ENCODE data around the gene GNA14. TPM values are rescaled to one million over a fixed set of nuclear protein-coding genes. Genes with fewer than 3 reads are reported as not detected.
"Not testable (repeated sequence)": the region's sequence is repeated elsewhere in the genome, so short reads cannot be mapped to it uniquely, and the experiment has no call there.

Gene GNA14
- total and polyA plus RNA-seq, 5 donors: 2.5 to 5.2 (median 4.3) TPM

DNA sequence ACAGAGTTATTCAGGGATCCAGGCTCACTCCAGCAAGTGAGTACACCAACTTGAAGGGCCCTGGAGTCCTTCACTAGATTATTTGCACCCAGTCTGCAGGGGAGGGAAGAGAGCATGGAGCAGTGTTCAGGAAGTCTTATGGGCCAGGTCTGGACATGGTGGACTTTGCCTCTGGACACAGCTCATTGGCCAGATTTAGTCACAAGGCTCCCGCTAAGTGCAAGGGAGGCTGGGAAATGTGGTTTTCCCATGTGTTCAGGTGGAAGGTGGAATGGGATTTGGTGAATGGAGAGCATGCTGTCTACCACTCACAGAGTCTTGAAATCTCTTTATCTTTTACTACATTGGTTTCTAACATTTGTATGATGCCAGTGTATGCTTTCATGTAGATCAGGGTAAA is 200.5 kb downstream of the GNA14 start:
- ATAC-seq (no peak), DNase-seq (no peak)
- Histone ChIP-seq H3K4me3 (ENCODE audit: low read length) (no peak overlapping the region), H3K9me3 (ENCODE audit: control insufficient read depth, low read length) (no peaks in the 10 kb centered on the region), H3K27me3 (ENCODE audit: control insufficient read depth, insufficient read depth) (no peaks in the 10 kb centered on the region), H3K4me1 (ENCODE audit: control insufficient read depth, insufficient read depth, low read length) (no peaks in the 10 kb centered on the region), H3K27ac (ENCODE audit: low read length) (no peak overlapping the region)
- intact Hi-C loops (cut with DNase I): loop anchor here in 1 of 4 donors (10.0 kb wide), 1 partner anchor 287 kb away; no protein-coding TSS in a partner anchor
- WGBS: 98% methylated on average over 1 of the region's 1 CpG

DNA sequence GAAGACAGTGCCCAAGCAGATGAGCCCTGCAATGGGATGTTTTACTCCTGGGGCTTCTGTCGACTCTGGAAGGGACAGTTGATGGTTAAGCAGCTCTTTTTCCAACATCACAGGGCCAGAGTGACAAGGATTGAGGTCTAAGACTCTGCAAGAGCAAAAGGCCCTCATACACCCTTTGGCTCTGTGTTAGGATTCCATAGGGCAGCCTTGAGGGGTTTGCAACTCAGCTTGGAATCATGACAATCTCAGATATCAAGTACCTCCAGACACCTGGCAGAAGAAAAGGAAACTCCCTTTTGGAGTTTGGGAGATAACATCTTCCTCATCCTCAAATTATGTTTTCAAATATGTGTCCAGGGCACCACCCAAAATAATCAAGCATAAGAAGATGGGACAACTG is 205.7 kb downstream of the GNA14 start:
- no peak for ATAC-seq
- no peaks in the 10 kb centered on the region for H3K27me3 ChIP-seq (ENCODE audit: control insufficient read depth, insufficient read depth)
- H3K4me1 ChIP-seq (ENCODE audit: control insufficient read depth, insufficient read depth, low read length): no peaks in the 10 kb centered on the region
- H3K4me3 ChIP-seq (ENCODE audit: low read length): no peak overlapping the region
- WGBS: 70% methylated on average over 1 of the region's 1 CpG
- no peak for DNase-seq
- intact Hi-C loops (cut with DNase I): loop anchor here in 1 of 4 donors (10.0 kb wide), 1 partner anchor 292 kb away; no protein-coding TSS in a partner anchor
- no peaks in the 10 kb centered on the region for H3K9me3 ChIP-seq (ENCODE audit: control insufficient read depth, low read length)
- H3K27ac ChIP-seq (ENCODE audit: low read length): no peak overlapping the region

DNA sequence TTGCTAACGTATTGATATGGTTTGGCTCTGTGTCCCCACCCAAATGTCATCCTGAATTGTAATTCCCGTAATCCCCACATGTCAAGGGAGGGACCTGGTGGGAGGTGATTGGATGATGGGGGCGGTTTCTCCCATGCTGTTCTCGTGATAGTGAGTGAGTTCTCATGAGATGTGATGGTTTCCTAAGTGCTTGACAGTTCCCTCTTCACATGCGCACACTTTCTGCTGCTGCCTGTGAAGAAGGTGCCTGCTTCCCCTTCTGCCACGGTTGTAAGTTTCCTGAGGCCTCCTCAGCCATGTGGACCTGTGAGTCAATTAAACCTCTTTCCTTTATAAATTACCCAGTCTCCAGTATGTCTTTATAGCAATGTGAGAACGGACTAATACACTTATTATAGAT is 207.0 kb downstream of the GNA14 start:
- intact Hi-C loops (cut with DNase I): loop anchor here in 1 of 4 donors (10.0 kb wide), 1 partner anchor 294 kb away; no protein-coding TSS in a partner anchor
- not testable (repeated sequence) for ATAC-seq; DNase-seq; H3K4me1 ChIP-seq (ENCODE audit: control insufficient read depth, insufficient read depth, low read length); H3K27ac ChIP-seq (ENCODE audit: low read length); H3K27me3 ChIP-seq (ENCODE audit: control insufficient read depth, insufficient read depth); H3K4me3 ChIP-seq (ENCODE audit: low read length); H3K9me3 ChIP-seq (ENCODE audit: control insufficient read depth, low read length)
- 81% methylated on average over 7 of the region's 7 CpGs for WGBS

DNA sequence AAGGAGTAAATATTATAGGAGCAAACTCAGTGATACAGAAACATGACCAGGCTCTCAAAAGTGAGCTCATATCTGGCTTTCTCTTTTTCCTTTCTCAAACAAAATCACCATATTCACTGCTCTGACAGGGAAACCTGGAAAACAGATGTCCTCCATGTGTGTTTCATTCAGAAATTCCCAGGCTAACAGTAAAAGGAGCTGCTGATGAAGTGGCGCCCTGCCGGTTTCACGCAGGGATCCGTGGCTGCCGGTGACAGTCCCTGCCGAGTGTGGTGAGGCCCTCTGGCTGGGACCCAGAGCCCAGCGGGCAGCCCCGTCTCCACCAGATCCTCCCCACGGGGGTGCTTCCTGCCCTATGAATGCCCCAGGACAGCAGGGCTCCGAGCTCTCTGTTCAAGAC is 208.1 kb downstream of the GNA14 start:
- no peak overlapping the region for H3K4me3 ChIP-seq (ENCODE audit: low read length)
- intact Hi-C loops (cut with DNase I): loop anchor here in 1 of 4 donors (10.0 kb wide), 1 partner anchor 295 kb away; no protein-coding TSS in a partner anchor
- ATAC-seq: no peak
- no peak overlapping the region for H3K27ac ChIP-seq (ENCODE audit: low read length)
- H3K4me1 ChIP-seq (ENCODE audit: control insufficient read depth, insufficient read depth, low read length): no peaks in the 10 kb centered on the region
- WGBS: 31% methylated on average over 10 of the region's 10 CpGs
- DNase-seq: peak in 2 of 3 donors; percentile 43 to 64
- no peaks in the 10 kb centered on the region for H3K9me3 ChIP-seq (ENCODE audit: control insufficient read depth, low read length)
- no peaks in the 10 kb centered on the region for H3K27me3 ChIP-seq (ENCODE audit: control insufficient read depth, insufficient read depth)

DNA sequence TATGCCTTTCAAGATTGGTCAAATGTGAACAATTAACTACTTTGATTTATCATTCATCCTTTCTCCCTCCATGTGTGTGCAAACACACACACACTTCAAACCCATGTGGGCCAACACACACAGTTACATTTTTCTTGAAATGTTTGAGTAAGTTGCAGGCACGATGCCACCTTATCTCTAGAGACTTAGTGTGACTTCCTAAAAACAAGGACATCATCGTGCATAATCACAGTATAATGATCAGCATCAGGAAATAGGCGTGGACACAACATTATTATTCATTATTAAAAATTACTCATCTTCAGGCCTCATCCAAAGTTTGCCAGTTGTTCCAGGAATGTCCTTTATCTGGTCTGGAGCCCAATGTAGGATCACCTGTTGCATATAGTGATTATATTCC is 209.5 kb downstream of the GNA14 start:
- Histone ChIP-seq H3K27ac (ENCODE audit: low read length) (no peak overlapping the region), H3K4me3 (ENCODE audit: low read length) (no peak overlapping the region), H3K4me1 (ENCODE audit: control insufficient read depth, insufficient read depth, low read length) (no peaks in the 10 kb centered on the region), H3K9me3 (ENCODE audit: control insufficient read depth, low read length) (no peaks in the 10 kb centered on the region), H3K27me3 (ENCODE audit: control insufficient read depth, insufficient read depth) (no peaks in the 10 kb centered on the region)
- WGBS: 47% methylated on average over 3 of the region's 3 CpGs
- intact Hi-C loops (cut with DNase I): loop anchor here in 2 of 4 donors (10.0 kb wide), 2 partner anchors 316 to 596 kb away; partner anchors contain the start of gene GNAQ (in 1 of the 2)
- no peak for ATAC-seq
- no peak for DNase-seq

DNA sequence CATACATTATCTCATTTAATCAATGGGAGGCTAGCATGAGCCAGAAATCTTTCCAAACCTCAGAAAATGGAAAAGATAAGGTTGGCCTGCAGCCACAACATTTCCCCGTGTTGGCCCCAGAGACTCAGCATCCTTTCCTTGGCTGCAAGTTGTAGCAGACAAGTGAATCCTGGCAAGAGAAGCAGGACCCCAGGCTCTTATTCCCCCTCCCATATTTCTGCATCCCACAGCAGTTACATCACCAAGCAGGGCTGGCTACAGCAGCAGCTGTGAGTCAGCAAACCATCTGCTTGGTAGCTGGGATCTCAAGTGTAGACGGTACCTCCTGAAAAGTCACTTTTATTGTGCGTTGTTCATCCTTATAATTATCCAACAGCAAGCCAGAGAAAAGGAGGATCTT is 212.4 kb downstream of the GNA14 start:
- intact Hi-C loops (cut with DNase I): loop anchor here in 2 of 4 donors (10.0 kb wide), 2 partner anchors 319 to 599 kb away; partner anchors contain the start of gene GNAQ (in 1 of the 2)
- Histone ChIP-seq H3K27ac (ENCODE audit: low read length) (no peak overlapping the region), H3K27me3 (ENCODE audit: control insufficient read depth, insufficient read depth) (no peaks in the 10 kb centered on the region), H3K4me1 (ENCODE audit: control insufficient read depth, insufficient read depth, low read length) (no peaks in the 10 kb centered on the region), H3K4me3 (ENCODE audit: low read length) (no peak overlapping the region), H3K9me3 (ENCODE audit: control insufficient read depth, low read length) (no peaks in the 10 kb centered on the region)
- ATAC-seq (peak; percentile 57 to 64), DNase-seq (peak in 1 of 3 donors; percentile 65)
- WGBS: 58% methylated on average over 3 of the region's 3 CpGs

DNA sequence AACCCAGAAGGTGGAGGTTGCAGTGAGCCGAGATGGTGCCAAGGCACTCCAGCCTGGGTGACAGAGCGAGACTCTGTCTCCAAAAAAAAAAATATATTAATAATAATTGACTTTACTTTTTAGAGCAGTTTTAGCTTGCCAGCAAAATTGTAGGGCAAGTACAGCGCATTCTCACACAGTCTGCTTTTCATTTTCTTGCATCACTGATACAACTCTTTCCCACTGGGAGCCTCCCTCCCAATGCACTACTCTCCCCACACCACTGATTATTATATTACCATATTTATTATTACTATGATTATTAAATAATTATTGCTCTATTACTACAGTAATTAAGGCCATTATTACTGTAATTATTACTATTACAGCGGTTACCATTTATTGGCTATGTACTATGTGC is 212.8 kb downstream of the GNA14 start:
- Histone ChIP-seq H3K27me3 (ENCODE audit: control insufficient read depth, insufficient read depth) (no peaks in the 10 kb centered on the region), H3K27ac (ENCODE audit: low read length) (no peak overlapping the region), H3K9me3 (ENCODE audit: control insufficient read depth, low read length) (no peaks in the 10 kb centered on the region), H3K4me1 (ENCODE audit: control insufficient read depth, insufficient read depth, low read length) (no peaks in the 10 kb centered on the region), H3K4me3 (ENCODE audit: low read length) (no peak overlapping the region)
- DNase-seq (no peak), ATAC-seq (peak; percentile 71 to 87)
- intact Hi-C loops (cut with DNase I): loop anchor here in 2 of 4 donors (10.0 kb wide), 2 partner anchors 320 to 600 kb away; partner anchors contain the start of gene GNAQ (in 1 of the 2)
- WGBS: 68% methylated on average over 4 of the region's 4 CpGs

DNA sequence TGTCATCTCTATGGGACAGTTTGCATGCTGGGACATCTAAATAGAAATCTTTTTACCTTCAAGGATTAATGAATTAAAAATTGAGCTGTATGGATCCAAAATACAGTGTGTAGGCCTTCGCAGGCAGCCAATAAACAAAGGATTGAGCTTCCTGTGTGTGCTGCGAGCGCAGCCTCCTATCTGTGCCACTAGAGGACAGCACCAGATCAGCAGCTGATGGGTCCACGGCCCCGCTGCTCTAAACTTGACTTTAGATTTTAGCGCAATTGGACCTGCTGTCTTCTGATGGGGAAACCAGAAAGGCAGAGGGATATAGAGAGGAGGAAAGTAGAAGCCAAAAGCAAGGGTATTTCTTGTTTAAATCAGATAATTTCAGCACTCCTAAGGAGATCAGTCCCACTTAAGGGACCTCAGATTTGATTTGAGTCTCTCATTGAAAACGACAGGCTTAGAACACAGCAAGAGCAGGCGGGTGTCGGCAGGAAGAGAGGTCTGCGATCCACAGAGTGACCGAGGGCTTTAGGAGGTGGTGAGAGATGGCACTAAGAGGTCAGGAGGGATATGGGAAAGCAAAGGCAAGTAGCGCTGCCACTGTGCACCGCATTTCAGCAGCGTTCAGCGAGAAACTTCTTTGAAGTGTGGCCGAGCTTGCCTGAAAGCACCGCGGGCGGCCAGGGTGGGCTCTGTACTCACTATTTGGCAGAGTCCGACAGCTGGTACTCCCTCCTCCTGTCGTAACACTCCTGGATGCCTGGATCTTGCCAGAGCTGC is 214.3 kb downstream of the GNA14 start:
- Histone ChIP-seq H3K27me3 (ENCODE audit: control insufficient read depth, insufficient read depth) (no peaks in the 10 kb centered on the region), H3K27ac (ENCODE audit: low read length) (no peak overlapping the region), H3K4me1 (ENCODE audit: control insufficient read depth, insufficient read depth, low read length) (no peaks in the 10 kb centered on the region), H3K4me3 (ENCODE audit: low read length) (no peak overlapping the region), H3K9me3 (ENCODE audit: control insufficient read depth, low read length) (no peaks in the 10 kb centered on the region)
- ATAC-seq (peak; percentile 71 to 81), DNase-seq (peak; percentile 66 to 86 (median 74))
- intact Hi-C loops (cut with DNase I): loop anchor here in 2 of 4 donors (10.0 kb wide), 2 partner anchors 321 to 601 kb away; partner anchors contain the start of gene GNAQ (in 1 of the 2)
- 59% methylated on average over 21 of the region's 21 CpGs for WGBS

DNA sequence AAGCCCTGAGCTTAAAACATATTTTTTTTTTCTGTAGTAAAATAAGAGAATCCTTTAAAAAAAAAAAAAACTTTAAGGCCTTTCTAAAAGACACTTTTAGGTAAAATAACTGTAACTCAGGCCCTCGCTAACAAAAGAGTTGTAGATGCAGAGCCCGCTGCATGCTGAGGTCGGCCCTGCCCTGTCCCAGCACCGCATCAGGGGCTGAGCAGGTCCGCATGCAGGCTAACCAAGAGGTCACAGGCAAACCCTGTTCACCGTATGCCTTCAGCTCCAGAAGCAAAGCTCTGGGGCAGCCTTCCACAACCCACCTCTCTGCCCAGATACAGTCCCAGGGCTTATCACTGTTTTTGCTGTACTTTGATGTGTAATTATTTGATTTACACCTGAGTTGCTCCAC is 216.1 kb downstream of the GNA14 start:
- no peak for DNase-seq
- Histone ChIP-seq H3K27ac (ENCODE audit: low read length) (no peak overlapping the region), H3K4me3 (ENCODE audit: low read length) (no peak overlapping the region), H3K9me3 (ENCODE audit: control insufficient read depth, low read length) (no peaks in the 10 kb centered on the region), H3K27me3 (ENCODE audit: control insufficient read depth, insufficient read depth) (no peaks in the 10 kb centered on the region), H3K4me1 (ENCODE audit: control insufficient read depth, insufficient read depth, low read length) (peaks cover 3% of the 10 kb centered on the region)
- 89% methylated on average over 6 of the region's 6 CpGs for WGBS
- ATAC-seq: no peak
- intact Hi-C loops (cut with DNase I): loop anchor here in 2 of 4 donors (10.0 kb wide), 2 partner anchors 323 to 603 kb away; partner anchors contain the start of gene GNAQ (in 1 of the 2)

DNA sequence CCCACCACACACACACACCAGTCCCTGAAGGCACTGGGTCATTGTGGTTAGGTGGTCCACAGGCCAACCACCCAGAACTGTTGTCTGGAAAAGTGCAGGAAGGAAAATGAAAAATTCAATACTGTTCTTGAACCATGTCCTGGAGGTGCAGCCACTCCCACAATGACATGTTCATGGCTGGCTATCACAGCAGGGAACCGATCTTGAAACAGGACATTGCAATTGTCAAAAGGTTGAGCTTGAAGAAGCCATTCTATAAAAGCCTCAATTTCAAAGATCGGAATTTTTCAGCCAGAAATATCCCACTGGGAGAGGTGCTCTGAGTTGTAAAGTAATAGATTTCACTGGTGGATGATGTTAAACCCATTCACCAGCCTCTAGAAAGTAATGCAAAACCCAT is 218.2 kb downstream of the GNA14 start:
- DNase-seq: no peak
- Histone ChIP-seq H3K4me1 (ENCODE audit: control insufficient read depth, insufficient read depth, low read length) (peaks cover 3% of the 10 kb centered on the region), H3K4me3 (ENCODE audit: low read length) (no peak overlapping the region), H3K27ac (ENCODE audit: low read length) (no peak overlapping the region), H3K27me3 (ENCODE audit: control insufficient read depth, insufficient read depth) (no peaks in the 10 kb centered on the region), H3K9me3 (ENCODE audit: control insufficient read depth, low read length) (no peaks in the 10 kb centered on the region)
- no peak for ATAC-seq
- 56% methylated on average over 2 of the region's 2 CpGs for WGBS
- intact Hi-C loops (cut with DNase I): loop anchor here in 2 of 4 donors (10.0 kb wide), 2 partner anchors 325 to 605 kb away; partner anchors contain the start of gene GNAQ (in 1 of the 2)

DNA sequence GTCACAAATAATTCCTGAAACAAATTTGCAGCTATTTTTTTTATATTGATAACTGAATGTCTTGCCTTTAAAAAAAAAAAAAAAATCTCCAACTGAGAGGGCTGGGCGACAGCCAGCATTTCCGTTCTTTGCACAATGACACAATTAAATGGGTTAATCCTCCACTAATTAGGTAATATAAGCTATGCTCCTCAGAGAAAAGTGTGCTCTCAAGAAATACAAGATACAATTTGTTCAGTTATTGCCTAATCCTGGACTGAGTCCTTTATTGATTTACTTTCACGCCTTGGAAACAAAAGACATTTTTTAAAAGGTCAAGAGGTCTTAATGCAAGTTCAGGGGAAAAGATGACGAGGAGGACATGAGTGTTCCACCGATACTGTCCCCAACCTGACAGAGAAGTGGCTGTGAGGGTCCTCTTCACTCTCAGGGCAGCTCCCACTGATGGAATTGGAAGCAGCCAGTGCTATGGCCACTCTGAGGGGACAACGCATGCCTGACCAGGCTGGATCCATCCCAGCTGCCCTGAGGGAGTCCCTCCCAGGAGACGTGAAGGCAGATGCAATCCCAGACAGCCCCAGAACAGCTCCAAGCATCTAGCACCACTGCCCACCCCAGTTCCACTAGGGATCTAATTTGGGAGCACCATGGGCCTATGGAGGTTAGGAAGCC is 220.7 kb downstream of the GNA14 start:
- Histone ChIP-seq H3K4me3 (ENCODE audit: low read length) (no peak overlapping the region), H3K4me1 (ENCODE audit: control insufficient read depth, insufficient read depth, low read length) (peaks cover 3% of the 10 kb centered on the region), H3K27me3 (ENCODE audit: control insufficient read depth, insufficient read depth) (no peaks in the 10 kb centered on the region), H3K9me3 (ENCODE audit: control insufficient read depth, low read length) (no peaks in the 10 kb centered on the region), H3K27ac (ENCODE audit: low read length) (no peak overlapping the region)
- 53% methylated on average over 7 of the region's 7 CpGs for WGBS
- intact Hi-C loops (cut with DNase I): no loop called here
- ATAC-seq (peak in 1 of 2 donors; percentile 51), DNase-seq (peak in 1 of 3 donors; percentile 56)
